ENCODE measurements around the gene IGF2BP3.

Gene IGF2BP3

DNA sequence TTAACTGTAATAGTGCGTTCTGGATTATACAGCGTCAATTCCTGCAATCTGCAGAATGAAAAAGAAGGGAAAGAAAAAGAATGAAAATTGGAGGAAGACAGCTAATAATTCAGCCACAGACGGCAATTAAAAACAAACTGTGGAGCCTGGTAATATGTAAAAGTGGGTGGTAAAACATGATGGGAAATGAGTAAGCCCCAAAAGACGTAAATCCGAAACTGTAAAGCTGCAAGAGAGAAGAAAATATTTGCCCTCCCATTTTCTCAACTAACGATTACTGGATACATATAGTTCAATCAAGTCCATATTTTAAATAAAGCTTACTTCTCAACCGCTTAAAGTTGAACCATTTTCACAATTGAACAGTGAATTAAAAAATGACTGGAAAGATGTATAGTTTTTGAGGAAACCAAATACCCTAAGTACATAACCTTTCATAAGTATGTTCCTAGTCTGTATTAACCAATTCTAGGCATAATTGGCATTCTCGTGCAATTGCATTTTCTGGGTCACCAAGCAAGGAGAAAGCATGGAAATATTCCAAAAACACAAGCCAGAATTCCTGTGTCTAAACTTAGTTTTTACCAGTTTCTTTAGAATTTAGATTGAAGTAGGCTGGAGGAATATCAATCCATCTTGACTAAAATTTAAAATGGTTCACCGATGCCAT lies 126.3 kb downstream of the IGF2BP3 start:
- TF ChIP-seq, protein P1, sequence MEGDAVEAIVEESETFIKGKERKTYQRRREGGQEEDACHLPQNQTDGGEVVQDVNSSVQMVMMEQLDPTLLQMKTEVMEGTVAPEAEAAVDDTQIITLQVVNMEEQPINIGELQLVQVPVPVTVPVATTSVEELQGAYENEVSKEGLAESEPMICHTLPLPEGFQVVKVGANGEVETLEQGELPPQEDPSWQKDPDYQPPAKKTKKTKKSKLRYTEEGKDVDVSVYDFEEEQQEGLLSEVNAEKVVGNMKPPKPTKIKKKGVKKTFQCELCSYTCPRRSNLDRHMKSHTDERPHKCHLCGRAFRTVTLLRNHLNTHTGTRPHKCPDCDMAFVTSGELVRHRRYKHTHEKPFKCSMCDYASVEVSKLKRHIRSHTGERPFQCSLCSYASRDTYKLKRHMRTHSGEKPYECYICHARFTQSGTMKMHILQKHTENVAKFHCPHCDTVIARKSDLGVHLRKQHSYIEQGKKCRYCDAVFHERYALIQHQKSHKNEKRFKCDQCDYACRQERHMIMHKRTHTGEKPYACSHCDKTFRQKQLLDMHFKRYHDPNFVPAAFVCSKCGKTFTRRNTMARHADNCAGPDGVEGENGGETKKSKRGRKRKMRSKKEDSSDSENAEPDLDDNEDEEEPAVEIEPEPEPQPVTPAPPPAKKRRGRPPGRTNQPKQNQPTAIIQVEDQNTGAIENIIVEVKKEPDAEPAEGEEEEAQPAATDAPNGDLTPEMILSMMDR (IDR thresholded peaks at IDR 0.05; ENCODE audit: insufficient read depth, low read depth, low read length, missing control alignments) = no peak
- no peak overlapping the region for H3K4me3 ChIP-seq (ENCODE audit: low read length)
- DNase-seq (ENCODE audit: low read depth) = no peak

DNA sequence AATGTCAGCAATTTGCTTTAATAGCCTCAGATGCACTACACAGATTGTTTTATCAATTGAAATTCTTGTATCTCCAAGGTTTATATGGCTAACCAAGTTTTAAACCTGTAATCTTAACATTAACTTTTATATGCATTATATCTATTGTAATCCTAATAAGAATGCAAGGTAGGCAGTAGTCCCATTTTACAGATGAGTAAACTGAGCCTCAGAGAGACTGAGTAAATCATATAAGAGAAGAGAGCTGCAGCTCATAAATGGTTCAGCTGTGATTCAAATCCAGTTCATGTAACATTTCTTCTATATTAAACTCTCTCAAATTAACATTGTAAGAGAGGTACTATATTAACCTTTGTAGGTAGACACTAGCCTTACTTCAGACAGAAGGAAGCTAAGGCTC lies 127.2 kb downstream of the IGF2BP3 start:
- H3K4me3 ChIP-seq (ENCODE audit: low read length) = no peak overlapping the region
- DNase-seq (ENCODE audit: low read depth) = no peak
- TF ChIP-seq, protein P1 (IDR thresholded peaks at IDR 0.05; ENCODE audit: insufficient read depth, low read depth, low read length, missing control alignments) = no peak

GRCh38 chr7:23341846-23342598 lies 128.3 kb downstream of the IGF2BP3 start:
- no peak for DNase-seq (ENCODE audit: low read depth)
- no peak overlapping the region for H3K4me3 ChIP-seq (ENCODE audit: low read length)
- TF ChIP-seq, protein P1 (IDR thresholded peaks at IDR 0.05; ENCODE audit: insufficient read depth, low read depth, low read length, missing control alignments) = no peak

GRCh38 chr7:23338863-23339262 lies 131.4 kb downstream of the IGF2BP3 start:
- no peak for DNase-seq (ENCODE audit: low read depth)
- no peak overlapping the region for H3K4me3 ChIP-seq (ENCODE audit: low read length)
- TF ChIP-seq, protein P1 (IDR thresholded peaks at IDR 0.05; ENCODE audit: insufficient read depth, low read depth, low read length, missing control alignments) = no peak

- no peak for DNase-seq (ENCODE audit: low read depth)
- H3K4me3 ChIP-seq (ENCODE audit: low read length) = no peak overlapping the region
- TF ChIP-seq, protein P1 (IDR thresholded peaks at IDR 0.05; ENCODE audit: insufficient read depth, low read depth, low read length, missing control alignments) = no peak
Observed at GRCh38 chr7:23338439-23338838, 131.9 kb downstream of the IGF2BP3 start.

DNA sequence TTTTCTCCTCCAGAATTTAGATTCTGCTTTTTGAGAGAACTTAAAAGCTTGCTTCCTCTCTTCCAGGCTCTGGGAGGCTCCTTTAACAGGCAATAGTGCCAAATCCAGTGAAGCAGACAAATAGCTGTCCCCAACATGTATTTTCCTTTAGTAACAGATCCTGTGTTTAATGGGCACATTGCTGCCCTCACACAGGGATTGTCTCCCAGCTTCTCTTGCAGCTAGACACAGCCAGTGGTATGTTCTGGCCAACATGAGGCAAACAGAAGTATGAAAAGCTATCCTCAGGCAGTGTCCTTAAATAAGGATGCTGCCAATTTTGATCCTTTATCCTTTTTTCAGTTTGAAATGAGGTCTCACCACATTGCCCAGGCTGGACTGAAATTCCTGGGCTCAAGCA lies 132.9 kb downstream of the IGF2BP3 start:
- H3K4me3 ChIP-seq (ENCODE audit: low read length) = no peak overlapping the region
- TF ChIP-seq, protein P1 (IDR thresholded peaks at IDR 0.05; ENCODE audit: insufficient read depth, low read depth, low read length, missing control alignments) = no peak
- no peak for DNase-seq (ENCODE audit: low read depth)

Measured in epithelial cell of esophagus (primary cell).